ENCODE results near the gene CASKIN2. TPM values are rescaled to one million over a fixed set of nuclear protein-coding genes. Genes with fewer than 3 reads are reported as not detected.
A peak's percentile ranks its signal among the peaks of the same experiment; 100 is the strongest.

CASKIN2 gene
- total and polyA plus RNA-seq, 2 of the 4 experiments (the other 2 are of a cell fraction): 2.9 to 6.9 TPM

DNA sequence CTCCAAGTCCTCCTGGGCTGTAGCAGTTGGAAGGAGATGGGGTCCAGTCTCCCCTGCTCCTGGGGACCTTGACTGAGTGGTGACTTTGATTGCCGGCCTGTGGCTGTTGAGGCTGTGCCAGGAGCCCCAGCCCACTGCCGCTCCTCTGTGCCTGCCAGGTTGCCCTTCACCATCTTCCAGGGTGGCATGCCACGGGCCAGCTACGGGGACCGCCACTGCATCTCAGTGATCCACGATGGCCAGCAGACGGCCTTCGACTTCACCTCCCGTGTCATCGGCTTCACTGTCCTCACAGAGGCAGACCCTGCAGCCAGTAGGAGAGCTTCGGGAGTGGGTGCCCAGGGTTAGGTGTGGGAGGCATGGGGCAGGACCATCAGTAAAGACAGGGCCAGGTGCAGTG lies 48.9 kb upstream of the CASKIN2 start:
- H3K9me1 ChIP-seq (ENCODE audit: insufficient read depth, low read length): no peaks in the 10 kb centered on the region
- H2AK5ac ChIP-seq (ENCODE audit: low read depth, low read length): no peak overlapping the region
- CTCF ChIA-PET: no interaction called here
- no peak for TF ChIP-seq MAZ (IDR thresholded peaks at IDR 0.05; ENCODE audit: borderline replicate concordance, low read depth, low read length)
- no peak for TF ChIP-seq CEBPB (IDR thresholded peaks at IDR 0.05; ENCODE audit: low read depth, low read length)
- no peak for TF ChIP-seq FOS (IDR thresholded peaks at IDR 0.05; ENCODE audit: low read depth, low read length)
- no peak for TF ChIP-seq RFX5 (IDR thresholded peaks at IDR 0.05; ENCODE audit: low read depth, low read length)
- no peak for TF ChIP-seq CHD1 (IDR thresholded peaks at IDR 0.05; ENCODE audit: low read depth, low read length)
- TF ChIP-seq, protein P1, sequence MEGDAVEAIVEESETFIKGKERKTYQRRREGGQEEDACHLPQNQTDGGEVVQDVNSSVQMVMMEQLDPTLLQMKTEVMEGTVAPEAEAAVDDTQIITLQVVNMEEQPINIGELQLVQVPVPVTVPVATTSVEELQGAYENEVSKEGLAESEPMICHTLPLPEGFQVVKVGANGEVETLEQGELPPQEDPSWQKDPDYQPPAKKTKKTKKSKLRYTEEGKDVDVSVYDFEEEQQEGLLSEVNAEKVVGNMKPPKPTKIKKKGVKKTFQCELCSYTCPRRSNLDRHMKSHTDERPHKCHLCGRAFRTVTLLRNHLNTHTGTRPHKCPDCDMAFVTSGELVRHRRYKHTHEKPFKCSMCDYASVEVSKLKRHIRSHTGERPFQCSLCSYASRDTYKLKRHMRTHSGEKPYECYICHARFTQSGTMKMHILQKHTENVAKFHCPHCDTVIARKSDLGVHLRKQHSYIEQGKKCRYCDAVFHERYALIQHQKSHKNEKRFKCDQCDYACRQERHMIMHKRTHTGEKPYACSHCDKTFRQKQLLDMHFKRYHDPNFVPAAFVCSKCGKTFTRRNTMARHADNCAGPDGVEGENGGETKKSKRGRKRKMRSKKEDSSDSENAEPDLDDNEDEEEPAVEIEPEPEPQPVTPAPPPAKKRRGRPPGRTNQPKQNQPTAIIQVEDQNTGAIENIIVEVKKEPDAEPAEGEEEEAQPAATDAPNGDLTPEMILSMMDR (conservative IDR thresholded peaks at IDR 0.05; ENCODE audit: low read depth, low read length): no peak
- TF ChIP-seq NFE2L2 (IDR thresholded peaks at IDR 0.05; ENCODE audit: low read depth, low read length): no peak
- no peak for TF ChIP-seq POLR2A (IDR thresholded peaks at IDR 0.05; ENCODE audit: low read depth, low read length)
- TF ChIP-seq RCOR1 (IDR thresholded peaks at IDR 0.05; ENCODE audit: insufficient replicate concordance, low read length): no peak
- no peak for TF ChIP-seq BHLHE40 (IDR thresholded peaks at IDR 0.05; ENCODE audit: low read depth, low read length)
- TF ChIP-seq MAFK (IDR thresholded peaks at IDR 0.05; ENCODE audit: low read depth, low read length): no peak
- TF ChIP-seq, protein P2, sequence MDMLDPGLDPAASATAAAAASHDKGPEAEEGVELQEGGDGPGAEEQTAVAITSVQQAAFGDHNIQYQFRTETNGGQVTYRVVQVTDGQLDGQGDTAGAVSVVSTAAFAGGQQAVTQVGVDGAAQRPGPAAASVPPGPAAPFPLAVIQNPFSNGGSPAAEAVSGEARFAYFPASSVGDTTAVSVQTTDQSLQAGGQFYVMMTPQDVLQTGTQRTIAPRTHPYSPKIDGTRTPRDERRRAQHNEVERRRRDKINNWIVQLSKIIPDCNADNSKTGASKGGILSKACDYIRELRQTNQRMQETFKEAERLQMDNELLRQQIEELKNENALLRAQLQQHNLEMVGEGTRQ (IDR thresholded peaks at IDR 0.05; ENCODE audit: low read depth, low read length): no peak
- TF ChIP-seq, protein P3, sequence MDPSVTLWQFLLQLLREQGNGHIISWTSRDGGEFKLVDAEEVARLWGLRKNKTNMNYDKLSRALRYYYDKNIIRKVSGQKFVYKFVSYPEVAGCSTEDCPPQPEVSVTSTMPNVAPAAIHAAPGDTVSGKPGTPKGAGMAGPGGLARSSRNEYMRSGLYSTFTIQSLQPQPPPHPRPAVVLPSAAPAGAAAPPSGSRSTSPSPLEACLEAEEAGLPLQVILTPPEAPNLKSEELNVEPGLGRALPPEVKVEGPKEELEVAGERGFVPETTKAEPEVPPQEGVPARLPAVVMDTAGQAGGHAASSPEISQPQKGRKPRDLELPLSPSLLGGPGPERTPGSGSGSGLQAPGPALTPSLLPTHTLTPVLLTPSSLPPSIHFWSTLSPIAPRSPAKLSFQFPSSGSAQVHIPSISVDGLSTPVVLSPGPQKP (IDR thresholded peaks at IDR 0.05; ENCODE audit: borderline replicate concordance, low read depth, low read length): no peak
- TF ChIP-seq RAD21 (IDR thresholded peaks at IDR 0.05; ENCODE audit: low read length): no peak
- no peak for TF ChIP-seq SMC3 (IDR thresholded peaks at IDR 0.05; ENCODE audit: low read depth, low read length)
- intact Hi-C loops (cut with micrococcal nuclease) (no loop called here), dilution Hi-C loops (cut with HindIII; ENCODE audit: low sequenced_read_pairs, unreplicated experiment) (no loop called here), in situ Hi-C loops (cut with MboI; ENCODE audit: low sequenced_read_pairs) (no loop called here)
- WGBS, 2 experiments (ENCODE audit: extremely low coverage in 2 of 2, insufficient read length in 1 of 2): 84% methylated on average over 8 of the region's 11 CpGs; no CpG with 5 or more reads in 1 of the 2 experiments
- H3K14ac ChIP-seq (replicated peaks; ENCODE audit: low read depth, low read length): no peak overlapping the region
- no peak overlapping the region for H4K91ac ChIP-seq (ENCODE audit: insufficient read depth, low read depth, low read length)
- no peak overlapping the region for H3K4me3 ChIP-seq (ENCODE audit: insufficient read depth, low read depth, low read length)
- H2BK20ac ChIP-seq (ENCODE audit: low read depth, low read length): no peak overlapping the region
- POLR2A ChIA-PET (ENCODE audit: unreplicated experiment): no interaction called here
- H3K9me3 ChIP-seq (ENCODE audit: control insufficient read depth, insufficient read depth, low read length): no peaks in the 10 kb centered on the region
- no peak overlapping the region for H3K18ac ChIP-seq (ENCODE audit: low read depth, low read length)
- H2AK9ac ChIP-seq (replicated peaks; ENCODE audit: low read depth, low read length, poor library complexity): no peak overlapping the region
- H4K8ac ChIP-seq (ENCODE audit: low read depth in 2 of 2, low read length in 2 of 2): no peak overlapping the region
- no peak overlapping the region for H2BK120ac ChIP-seq (ENCODE audit: low read depth, low read length)
- H3K27me3 ChIP-seq (ENCODE audit: control insufficient read depth, insufficient read depth, low read length): peaks cover 35% of the 10 kb centered on the region
- no peak for DNase-seq
- H3K36me3 ChIP-seq (ENCODE audit: control insufficient read depth, insufficient read depth, low read length): no peaks in the 10 kb centered on the region
- no peaks in the 10 kb centered on the region for H3K79me1 ChIP-seq (ENCODE audit: low read depth in 1 of 2, low read length in 2 of 2)
- H2BK5ac ChIP-seq (ENCODE audit: low read depth, low read length, poor library complexity, severe bottlenecking): no peak overlapping the region
- H2BK15ac ChIP-seq (ENCODE audit: low read depth, low read length): no peak overlapping the region
- H4K5ac ChIP-seq (ENCODE audit: low read depth, low read length): no peak overlapping the region
- BruUV-seq (replicated peaks): no TSS peak
- H3K27ac ChIP-seq (ENCODE audit: insufficient read depth, low read length): no peak overlapping the region
- H3K9ac ChIP-seq (ENCODE audit: low read depth, low read length): no peak overlapping the region
- H3K56ac ChIP-seq (ENCODE audit: extremely low read depth, insufficient read depth, low read length): no peak overlapping the region
- H3K4me1 ChIP-seq (ENCODE audit: control insufficient read depth, insufficient read depth, low read length): peaks cover 1% of the 10 kb centered on the region; the same call in 1 of the 2 replicates
- H3K23ac ChIP-seq (ENCODE audit: low read depth, low read length): no peak overlapping the region
- no peak overlapping the region for H3K4ac ChIP-seq (ENCODE audit: low read depth, low read length)
- no peaks in the 10 kb centered on the region for H4K20me1 ChIP-seq (ENCODE audit: insufficient read depth, low read length)
- no peak overlapping the region for H3K4me2 ChIP-seq (ENCODE audit: low read depth, low read length)
- H2AFZ ChIP-seq (replicated peaks; ENCODE audit: low read length, poor library complexity): peak overlapping the region; percentile 11
- ATAC-seq (ENCODE audit: low read depth): no peak

Data from IMR-90 (cell line).